HG02840 (cell line): ENCODE data around the gene GSG1.
"Not testable (repeated sequence)": the region's sequence is repeated elsewhere in the genome, so short reads cannot be mapped to it uniquely, and the experiment has no call there.

ENCODE experiments used
- ATAC-seq: cut with Tn5 transposase; IDR thresholded peaks from one replicate; pipeline ENCODE4 v1.9.1; 2021; ENCODE audit warnings: mild to moderate bottlenecking, moderate library complexity, moderate number of reproducible peaks; ENCODE audit not compliant: unreplicated experiment, low FRiP score

The GSG1 gene

DNA sequence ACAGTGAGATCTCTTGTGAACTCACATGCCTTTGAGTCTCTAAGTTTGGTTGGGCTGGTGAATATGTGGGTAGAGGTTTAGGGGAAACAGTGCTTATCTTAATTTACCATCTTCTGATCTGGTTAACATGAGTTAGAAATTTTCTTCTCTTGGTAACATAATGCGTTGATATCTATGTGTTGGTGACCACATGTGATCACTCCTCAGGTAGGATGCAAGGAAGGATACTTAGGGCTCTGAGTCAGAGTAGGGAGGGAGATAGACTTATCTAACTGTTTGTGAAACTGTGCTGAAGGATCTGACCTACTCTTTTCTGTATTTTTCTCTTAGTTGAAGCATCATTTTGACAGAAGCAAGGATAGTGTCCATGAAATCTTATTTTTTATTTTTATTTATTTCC is 36.1 kb downstream of the GSG1 start:
- ATAC-seq = no peak

DNA sequence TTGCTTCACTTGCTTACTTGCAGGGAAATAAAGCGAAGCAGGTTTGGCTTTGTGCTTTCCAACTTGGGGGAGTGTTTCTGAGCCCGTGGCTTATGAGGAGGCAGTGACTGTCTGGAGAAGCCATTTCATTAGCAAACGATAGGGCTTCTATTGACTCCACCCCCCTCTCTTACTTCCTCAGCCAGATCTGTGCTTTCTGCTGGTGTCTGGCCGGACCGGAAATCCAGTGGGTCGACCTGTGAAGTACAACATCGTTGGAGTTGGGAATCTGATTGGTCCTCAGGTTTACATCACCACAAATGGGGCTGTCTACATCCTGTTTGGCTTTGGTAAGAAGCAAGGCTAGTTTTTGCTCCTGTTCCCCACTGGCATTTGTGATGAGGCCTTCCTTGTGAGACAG is 37.0 kb downstream of the GSG1 start:
- ATAC-seq = no peak

DNA sequence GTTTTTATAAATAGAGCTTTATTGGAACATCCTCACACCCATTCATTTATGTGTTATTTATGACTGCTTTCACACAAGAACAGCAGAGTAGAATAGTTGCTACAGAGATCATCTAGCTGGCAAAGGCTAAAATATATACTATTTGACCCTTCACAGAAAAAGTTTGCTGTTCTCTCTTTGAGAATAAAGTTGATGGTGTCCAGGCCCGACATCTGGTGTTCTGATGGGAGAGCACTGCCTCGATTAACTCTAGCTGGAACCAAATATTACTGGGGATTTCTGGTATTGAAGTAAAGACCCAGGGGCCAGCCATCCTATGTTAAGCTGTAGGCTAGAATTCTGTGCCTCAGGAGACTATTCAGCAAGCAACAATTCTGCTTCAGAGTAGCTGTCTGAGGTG is 37.5 kb downstream of the GSG1 start:
- ATAC-seq = no peak

DNA sequence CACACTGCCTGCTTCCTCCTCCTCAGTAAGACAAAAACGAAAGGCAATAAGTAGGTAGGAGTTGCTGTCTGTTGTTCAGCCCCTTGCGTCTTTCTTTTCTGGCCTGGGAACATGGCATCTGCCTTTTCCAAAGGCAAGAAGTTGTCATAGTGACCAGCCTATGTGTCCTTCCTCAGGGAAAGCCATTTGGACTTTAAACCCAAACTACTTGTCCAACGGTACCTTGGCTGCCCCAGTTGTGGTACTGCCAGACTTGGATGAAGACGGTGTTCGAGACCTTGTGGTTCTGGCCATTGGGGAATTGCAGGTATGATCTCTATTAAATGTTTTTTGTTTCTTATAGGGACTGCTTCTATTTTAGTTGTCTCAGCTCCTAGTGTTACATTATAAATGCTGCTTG is 40.8 kb downstream of the GSG1 start:
- ATAC-seq = no peak

DNA sequence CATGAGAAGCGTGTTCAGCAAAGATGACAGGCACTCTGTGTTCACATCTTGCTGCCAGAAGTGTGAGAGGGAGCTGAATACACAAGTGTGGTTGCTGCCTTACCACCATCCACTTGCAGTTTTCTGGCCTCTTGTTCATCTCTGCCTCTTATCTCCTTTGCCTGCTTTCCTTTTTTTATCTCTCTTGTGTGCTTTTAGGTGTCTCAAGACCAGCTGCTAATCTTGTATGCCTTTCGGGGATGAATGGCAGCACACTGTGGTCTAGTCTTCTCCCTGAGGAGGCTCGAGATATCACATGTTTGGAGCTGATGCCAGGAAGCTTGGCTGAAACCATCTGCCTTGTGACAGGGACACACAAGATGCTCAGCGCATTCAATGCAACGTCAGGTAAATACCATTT is 42.1 kb downstream of the GSG1 start:
- ATAC-seq = no peak

DNA sequence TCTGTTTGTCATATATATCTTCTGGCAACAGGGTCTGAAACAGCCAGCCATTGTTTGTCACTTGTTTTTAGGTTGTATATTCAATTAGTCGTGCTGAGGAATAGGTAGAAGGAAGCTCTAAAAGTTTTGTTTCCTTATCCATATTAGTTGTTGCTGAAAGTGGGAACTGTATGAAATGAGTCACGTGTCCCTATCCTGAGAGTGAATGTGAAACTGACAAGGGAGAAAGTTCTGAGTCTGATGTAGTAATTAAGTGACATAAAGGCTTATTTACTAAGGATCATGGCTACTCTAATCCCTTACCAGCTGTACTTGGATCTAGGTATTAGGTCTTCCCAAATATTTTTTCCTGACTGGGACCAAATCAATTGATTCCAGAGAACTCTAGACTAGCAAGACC is 42.9 kb downstream of the GSG1 start:
- no peak for ATAC-seq

DNA sequence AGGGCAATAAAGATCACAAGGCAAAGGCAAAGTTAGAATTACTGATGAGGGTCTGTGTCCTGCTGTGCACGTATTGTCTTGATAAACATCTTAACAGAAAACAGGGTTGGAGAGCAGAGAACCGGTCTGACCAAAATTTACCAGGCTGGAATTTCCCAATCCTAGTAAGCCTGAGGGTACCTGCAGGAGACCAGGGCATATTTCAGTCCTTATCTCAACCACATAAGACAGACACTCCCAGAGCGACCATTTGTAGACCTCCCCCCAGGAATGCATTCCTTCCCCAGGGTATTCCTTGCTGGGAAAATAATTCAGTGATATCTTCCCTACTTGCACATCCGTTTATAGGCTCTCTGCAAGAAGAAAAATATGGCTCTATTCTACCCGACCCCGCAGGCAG is 49.9 kb downstream of the GSG1 start:
- not testable (repeated sequence) for ATAC-seq

DNA sequence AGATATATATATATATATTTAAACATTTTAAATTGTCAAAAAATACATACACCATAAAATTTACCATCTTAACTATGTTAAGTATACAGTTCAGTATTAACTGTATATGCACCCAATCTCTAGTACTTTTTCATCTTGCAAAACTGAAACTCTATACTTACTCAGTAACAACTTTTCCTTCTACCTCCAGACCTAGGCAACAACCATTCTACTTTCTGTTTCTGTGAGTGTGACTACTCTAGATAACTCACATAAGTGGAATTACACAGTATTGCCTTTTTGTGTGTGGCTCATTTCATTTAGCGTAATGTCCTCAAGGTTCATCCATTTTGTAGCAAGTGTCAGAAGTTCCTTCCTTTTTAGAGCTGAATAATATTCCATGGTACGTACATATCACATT is 51.0 kb downstream of the GSG1 start:
- no peak for ATAC-seq

DNA sequence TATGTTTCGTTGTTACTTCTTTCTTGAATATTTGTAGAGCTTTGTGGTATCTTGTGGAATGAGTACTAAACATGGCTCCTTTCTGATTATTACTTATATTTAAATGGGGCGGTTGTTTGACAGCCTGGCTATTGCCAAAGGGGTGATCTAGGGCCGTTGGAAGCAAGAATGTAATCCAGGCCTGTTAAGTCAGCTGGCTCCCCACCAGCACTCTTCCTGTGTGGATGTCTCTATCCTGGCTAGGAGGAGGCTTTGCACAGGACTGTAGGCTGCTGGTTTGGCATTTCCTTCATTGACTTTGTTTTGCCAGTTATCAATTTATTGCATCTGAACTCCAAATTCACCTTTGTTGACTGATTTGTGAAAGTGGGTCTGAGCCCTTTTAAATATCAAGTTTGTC is 53.7 kb downstream of the GSG1 start:
- no peak for ATAC-seq

DNA sequence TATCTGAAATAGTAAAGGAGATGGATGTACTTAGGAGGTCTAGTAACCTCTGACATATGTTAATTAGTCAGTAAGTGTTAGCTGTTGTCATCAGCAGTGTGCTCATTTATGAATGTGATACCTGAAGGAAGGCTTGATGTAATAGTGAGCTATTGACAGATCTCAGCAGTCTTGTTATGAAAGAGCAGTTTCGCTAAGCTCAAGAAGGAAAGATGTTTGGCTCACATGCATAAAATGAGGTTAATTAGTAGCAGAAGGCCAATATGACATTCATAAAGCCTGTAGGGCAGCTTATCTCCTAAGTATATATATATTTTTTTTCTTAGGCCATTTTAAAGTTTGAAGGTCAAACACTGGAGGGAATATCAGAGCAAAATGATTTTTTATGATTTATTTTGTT is 56.5 kb downstream of the GSG1 start:
- ATAC-seq = no peak

DNA sequence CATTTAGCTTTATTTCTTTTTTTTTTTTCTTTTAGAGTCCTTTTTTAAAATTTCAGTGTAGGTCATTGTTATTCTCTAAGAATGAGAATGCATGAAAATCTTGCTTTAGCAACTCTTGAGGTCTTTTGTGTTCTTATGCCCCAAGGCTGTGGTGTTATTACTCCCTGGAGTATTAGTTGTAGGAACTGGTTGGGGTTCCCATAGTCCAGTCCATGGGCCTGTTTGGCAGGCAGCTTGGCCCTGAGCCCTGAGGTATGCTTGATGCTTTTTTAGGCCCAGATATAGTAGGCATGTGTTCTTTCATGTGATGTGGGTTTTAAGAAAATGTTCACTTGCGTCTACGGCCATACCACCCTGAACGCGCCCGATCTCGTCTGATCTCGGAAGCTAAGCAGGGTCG is 57.7 kb downstream of the GSG1 start:
- ATAC-seq = no peak

DNA sequence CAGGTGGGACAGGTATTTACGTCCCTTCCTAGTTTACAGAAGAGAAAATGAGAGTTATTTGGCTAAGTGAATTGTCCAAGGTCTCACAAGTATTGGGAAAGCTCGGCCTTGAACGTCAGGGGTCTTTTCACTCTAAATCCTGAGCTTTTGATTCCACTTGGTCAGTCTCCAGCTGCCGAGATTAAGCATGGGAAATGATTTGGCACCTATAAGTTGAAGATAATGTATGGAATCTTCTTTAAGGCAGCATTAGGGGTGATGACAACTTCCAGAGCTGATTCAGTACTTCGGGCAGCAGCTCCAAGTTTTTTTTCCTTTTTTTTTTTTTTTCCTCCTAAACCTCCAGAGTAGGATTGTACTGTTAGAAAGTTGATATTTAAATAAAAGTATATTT is 58.6 kb downstream of the GSG1 start:
- no peak for ATAC-seq

DNA sequence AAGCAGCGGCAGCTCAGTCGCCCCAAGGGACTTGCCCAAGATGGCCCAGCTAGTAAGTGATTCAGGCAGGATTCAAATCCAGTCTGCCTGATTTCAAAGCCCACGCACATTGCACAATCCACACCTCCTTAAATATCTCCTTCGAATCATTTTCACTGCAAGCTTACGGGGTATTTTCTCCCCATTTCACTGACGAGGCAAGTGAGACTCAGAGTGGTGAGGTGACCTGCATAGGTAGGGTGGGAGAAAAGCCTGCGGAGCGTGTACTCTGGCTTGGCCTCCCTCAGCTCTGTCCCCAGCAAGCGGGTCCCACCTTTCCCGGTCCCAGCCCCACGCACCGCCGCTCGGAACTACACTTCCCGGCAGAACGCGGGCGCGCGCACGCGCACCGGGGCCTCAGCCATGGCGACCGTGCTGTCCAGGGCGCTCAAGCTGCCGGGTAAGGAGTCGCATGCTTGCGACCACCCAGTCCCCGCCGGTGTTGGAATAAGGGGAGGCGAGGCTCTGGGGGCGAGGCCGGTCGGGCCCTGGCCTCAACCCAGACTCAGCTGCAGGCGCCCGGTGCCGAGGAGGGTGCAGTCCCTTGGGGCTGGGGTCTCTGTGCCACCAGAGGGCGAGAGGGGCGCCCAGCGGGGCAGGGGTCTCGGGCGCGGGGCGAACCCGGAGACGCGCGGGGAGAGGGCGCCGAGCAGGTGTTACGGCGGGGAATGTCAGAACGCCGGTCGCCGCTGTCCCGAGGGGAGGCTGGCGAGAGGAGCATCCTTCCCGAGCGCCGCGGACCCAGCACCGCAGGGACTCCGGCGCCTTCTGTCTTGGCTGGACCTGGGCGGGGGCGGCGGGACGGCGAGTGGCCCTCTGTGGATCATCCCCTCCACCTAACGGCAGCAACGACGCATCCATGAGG is 59.2 kb downstream of the GSG1 start, which contains the start of gene FAM234B:
Gene FAM234B (plus strand): TSS at position 380 of the 904 bp plus-strand sequence. CDS start 23 bp downstream, at position 403.
- peak; percentile 79 for ATAC-seq

DNA sequence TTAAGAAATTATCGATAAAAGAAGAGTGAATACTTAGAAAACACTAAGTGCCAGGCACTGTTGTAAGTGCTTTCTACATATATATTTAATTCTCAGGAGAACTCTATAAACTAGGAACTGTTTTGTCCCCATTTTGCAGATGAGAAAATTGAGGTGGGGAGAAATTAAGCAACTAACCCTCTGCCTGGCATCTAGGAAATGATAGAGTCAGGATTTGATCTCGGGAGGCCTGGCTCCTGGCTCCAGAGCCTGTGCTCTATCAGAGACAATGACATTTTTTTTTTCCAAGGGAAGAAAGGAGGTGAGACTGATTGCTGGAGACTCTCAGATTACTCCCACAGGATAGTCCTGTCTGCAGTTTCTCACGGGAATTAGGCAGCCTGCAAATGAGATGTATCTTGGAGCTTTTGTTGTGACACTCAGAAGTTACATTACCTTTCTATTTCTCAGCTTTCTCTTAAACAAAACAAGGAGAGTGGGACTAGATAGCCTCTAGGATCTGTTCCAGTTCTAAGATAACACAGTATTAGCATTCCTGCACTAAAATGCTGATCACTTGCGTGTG is 60.7 kb downstream of the GSG1 start:
- no peak for ATAC-seq

DNA sequence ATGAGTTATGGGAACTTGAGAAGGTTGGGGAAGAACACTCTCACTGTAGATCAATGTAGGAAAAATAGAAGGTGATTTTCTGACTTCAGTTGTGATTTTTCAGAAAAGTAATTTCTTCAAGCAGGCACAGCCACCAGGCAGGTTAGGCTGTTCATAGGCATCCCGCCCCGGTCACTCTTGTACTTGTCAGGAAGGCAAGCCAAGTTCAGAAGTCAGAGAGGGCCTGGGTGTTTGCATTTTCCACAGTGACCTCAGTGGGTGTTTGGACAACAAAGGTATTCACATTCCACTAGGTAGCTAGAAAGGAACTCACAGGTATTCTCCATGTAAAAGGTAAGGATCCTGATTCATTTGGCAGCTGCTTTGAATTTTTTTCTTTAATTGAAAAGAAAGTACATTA is 62.2 kb downstream of the GSG1 start:
- ATAC-seq = no peak

DNA sequence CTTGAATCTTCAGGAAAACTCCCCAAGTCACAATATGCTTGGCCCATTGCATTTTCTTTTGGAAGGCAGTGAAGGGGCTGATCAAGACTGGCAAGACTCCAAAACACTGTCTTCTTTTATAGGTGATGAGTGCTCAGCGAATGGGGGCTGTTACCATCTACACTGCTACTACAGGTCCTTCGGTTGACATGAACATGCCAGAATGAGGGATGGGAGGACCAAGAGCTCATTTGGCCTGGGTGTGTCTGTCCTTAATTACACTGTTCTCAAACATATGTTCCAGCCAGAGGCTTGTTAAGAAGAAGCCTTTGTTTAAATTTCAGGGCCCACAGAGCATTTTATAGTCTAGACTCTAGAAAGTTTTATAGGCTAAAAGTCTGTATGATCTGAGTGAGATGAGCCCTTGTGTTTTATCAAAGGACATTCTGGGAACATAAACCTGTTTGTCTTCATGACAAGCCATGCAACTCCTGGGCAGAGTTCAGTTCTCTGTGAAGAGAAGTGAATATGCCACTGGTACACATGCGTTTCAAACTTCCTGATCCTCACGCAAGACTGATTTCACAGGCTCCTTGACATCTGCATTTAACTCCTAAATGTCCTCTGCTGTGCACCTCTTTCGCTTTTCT is 64.0 kb downstream of the GSG1 start:
- ATAC-seq = no peak

DNA sequence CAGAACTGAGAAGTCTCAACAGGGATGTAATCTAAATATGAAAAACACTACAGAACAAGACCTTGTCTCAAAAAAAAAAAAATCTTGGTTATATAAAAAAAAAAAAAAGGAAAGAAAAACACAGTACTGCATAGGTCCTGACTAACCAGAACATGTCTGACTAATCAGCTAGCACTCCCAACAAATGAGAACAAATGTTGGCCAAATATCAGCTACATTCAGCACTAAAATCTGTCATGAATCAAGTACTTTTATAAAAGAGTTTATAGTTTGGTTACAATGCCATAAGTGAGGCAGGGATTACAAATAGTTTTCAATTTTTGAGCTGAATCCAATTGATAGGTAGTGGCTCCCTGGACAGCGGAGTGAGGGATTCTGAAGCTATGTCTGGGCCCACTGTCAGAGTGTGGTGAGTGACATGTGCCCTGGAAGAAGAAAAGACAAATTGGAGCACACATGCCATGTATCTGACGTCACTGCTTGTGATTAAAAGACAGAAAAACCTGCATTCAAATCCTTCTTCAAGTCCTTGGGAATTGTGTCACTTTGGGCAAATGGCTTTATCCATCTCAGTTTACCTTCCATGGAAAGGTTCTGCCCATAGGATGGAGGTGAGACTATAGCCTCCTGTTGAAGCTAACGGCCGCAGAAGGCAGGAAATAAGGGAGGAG is 64.8 kb downstream of the GSG1 start:
- no peak for ATAC-seq

DNA sequence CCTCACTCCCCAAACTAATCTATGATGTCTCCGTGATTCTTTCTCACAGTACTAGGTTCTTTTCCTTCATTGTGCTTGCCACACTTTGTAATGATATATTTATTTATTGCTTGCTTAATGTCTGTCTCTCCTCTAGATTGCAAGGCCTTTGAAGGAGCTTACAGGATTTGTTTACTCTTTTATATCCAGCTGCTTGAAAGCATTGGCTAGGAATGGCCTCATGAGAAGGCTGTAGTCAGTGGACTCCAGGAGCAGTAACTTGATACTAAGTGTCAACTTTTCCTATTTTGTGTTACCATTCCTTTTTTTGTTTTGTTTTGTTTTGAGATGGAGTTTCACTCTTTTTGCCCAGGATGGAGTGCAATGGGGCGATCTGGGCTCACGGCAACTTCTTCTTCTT is 66.6 kb downstream of the GSG1 start:
- no peak for ATAC-seq

DNA sequence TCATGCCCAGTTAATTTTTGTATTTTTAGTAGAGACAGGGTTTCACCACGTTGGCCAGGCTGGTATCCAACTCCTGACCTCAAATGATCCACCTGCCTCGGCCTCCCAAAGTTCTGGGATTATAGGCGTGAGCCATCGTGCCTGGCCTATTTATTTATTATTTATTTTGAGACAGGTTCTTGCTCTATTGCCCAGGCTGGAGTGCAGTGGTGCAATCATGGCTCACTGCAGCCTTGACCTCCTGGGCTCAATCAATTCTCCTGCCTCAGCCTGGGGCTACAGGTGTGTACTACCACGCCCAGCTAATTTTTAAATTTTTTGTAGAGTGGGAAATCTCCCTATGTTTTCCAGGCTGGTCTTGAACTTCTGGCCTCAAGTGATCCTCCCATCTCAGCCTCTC is 68.1 kb downstream of the GSG1 start:
- ATAC-seq = not testable (repeated sequence)
